GM12891 (cell line): ENCODE data around the gene UBE2L6.

Source experiments
- DNase-seq: peaks from one replicate; pipeline ENCODE4 v3.0.0; 2011; ENCODE audit warnings: low spot score; ENCODE audit not compliant: insufficient read length
- FAIRE-seq: peaks from 2 replicates; lab custom pipeline; 2011; peaks lifted over from hg19 to GRCh38; lab: Jason Lieb, UNC
- PAX5 ChIP-seq: IDR thresholded peaks from 2 replicates; pipeline ENCODE4 v1.6.1; 2011; ENCODE audit warnings: low read length, moderate library complexity, mild to moderate bottlenecking; ENCODE audit not compliant: insufficient read depth, severe bottlenecking
- POLR2A ChIP-seq: IDR thresholded peaks from 2 replicates; pipeline ENCODE4 v1.6.1; 2011; ENCODE audit warnings: low read depth, low read length, control low read depth
- POLR2AphosphoS5 ChIP-seq: IDR thresholded peaks from 2 replicates; pipeline ENCODE4 v1.6.1; 2011; ENCODE audit warnings: low read depth, low read length, control low read depth
- POU2F2 ChIP-seq: IDR thresholded peaks from 2 replicates; pipeline ENCODE4 v1.6.1; 2011; ENCODE audit warnings: low read depth, mild to moderate bottlenecking, control low read depth, low read length, moderate library complexity
- SPI1 ChIP-seq: IDR thresholded peaks from 2 replicates; pipeline ENCODE4 v1.6.1; 2011; ENCODE audit warnings: low read depth, low read length, control low read depth
- TAF1 ChIP-seq: IDR thresholded peaks from 2 replicates; pipeline ENCODE4 v1.6.1; 2011; ENCODE audit warnings: low read depth, low read length, control low read depth

Gene UBE2L6

GRCh38 chr11:57598831-57599155 lies 31.3 kb upstream of the UBE2L6 start:
- TF ChIP-seq PAX5 (no peak), POLR2AphosphoS5 (no peak), POLR2A (no peak), SPI1 (no peak), TAF1 (no peak)
- FAIRE-seq (no peak), DNase-seq (no peak)

- FAIRE-seq (no peak), DNase-seq (no peak)
- TF ChIP-seq POU2F2 (no peak), POLR2A (no peak), TAF1 (no peak), PAX5 (no peak), POLR2AphosphoS5 (no peak), SPI1 (no peak)
Observed at GRCh38 chr11:57597916-57598830, 30.7 kb upstream of the UBE2L6 start.

GRCh38 chr11:57597461-57597915 lies 30.0 kb upstream of the UBE2L6 start, which contains the start of gene SERPING1:
Gene SERPING1, plus strand, starts transcription at chr11:57597685. Its CDS starts 586 bp downstream, at chr11:57598271.
- FAIRE-seq: no peak
- no peak for DNase-seq
- TF ChIP-seq SPI1: no peak
- no peak for TF ChIP-seq POLR2A
- TF ChIP-seq POLR2AphosphoS5: no peak
- no peak for TF ChIP-seq TAF1
- TF ChIP-seq PAX5: no peak
- TF ChIP-seq POU2F2: no peak

DNA sequence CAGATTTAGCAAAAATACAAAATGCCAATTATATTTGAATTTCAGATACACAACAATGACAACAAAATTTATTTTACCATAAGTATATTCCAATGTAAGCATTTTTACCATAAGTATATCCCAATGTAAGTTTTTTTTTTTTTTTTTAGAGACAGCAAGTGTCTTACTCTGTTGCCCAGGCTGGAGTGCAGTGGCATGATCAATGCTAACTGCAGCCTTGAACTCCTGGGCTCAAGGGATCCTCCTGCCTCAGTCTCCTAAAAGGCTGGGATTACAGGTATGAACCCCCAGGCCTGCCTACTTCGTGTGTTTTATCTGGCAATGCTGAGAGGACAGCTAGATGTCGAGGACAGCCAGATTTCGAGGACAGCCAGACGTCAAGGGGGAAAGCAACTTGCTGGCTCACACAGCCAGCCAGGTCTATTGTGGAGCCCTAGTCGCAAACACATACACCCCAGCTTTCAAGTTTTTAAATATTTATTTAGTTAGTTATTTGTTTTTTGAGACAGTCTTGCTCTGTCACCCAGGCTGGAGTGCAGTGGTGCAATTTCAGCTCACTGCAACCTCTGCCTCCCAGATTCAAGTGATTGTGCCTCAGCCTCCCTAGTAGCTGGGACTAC lies 28.9 kb upstream of the UBE2L6 start:
- FAIRE-seq: no peak

DNA sequence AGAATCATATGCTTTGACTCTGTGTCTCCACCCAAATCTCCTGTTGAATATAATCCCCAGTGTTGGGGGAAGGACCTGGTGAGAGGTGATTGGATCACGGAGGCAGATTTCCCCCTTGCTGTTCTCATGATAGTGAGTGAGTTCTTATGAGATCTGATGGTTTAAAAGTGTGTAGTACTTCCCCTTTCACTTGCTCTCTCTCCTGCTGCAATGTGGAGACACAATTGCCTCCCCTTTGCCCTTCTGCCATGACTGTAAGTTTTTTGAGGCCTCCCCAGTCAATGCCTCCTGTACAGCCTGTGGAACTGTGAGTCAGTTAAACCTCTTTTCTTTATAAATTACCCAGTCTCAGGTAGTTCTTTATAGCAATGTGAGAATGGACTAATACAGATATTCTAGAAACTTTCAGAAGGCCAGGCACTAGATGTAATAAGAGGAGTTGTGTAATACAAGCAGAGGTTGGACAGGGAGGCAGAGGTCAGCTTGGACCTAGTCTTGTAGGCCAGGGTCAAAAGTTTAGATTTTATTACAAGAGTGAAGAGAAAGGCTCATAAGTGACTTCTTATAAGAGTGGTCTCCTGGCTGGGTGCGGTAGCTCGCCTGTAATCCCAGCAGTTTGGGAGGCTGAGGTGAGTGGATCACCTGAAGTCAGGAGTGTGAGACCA lies 20.7 kb upstream of the UBE2L6 start:
- TF ChIP-seq SPI1: 0 out of 2 replicates have a peak, but pooled peaks have one; percentile 16
- TF ChIP-seq TAF1: no peak
- FAIRE-seq (no peak), DNase-seq (no peak)

More for the DNA sequence above, 28.9 kb upstream of the UBE2L6 start:
- DNase-seq: no peak
- TF ChIP-seq SPI1: no peak
- no peak for TF ChIP-seq POLR2A
- TF ChIP-seq TAF1: no peak
- no peak for TF ChIP-seq POU2F2
- TF ChIP-seq POLR2AphosphoS5: no peak
- TF ChIP-seq PAX5: no peak

- no peak for DNase-seq
- FAIRE-seq: no peak
- no peak for TF ChIP-seq TAF1
- no peak for TF ChIP-seq PAX5
- no peak for TF ChIP-seq POLR2A
- no peak for TF ChIP-seq POLR2AphosphoS5
- TF ChIP-seq SPI1: no peak
- TF ChIP-seq POU2F2: no peak
Observed at GRCh38 chr11:57586711-57587245, 19.3 kb upstream of the UBE2L6 start.

- TF ChIP-seq SPI1: no peak
- no peak for TF ChIP-seq TAF1
- TF ChIP-seq POLR2A: no peak
- no peak for TF ChIP-seq POLR2AphosphoS5
- no peak for TF ChIP-seq PAX5
- no peak for TF ChIP-seq POU2F2
- no peak for DNase-seq
- FAIRE-seq: peak; percentile 43
Observed at GRCh38 chr11:57585301-57585700, 17.8 kb upstream of the UBE2L6 start.

DNA sequence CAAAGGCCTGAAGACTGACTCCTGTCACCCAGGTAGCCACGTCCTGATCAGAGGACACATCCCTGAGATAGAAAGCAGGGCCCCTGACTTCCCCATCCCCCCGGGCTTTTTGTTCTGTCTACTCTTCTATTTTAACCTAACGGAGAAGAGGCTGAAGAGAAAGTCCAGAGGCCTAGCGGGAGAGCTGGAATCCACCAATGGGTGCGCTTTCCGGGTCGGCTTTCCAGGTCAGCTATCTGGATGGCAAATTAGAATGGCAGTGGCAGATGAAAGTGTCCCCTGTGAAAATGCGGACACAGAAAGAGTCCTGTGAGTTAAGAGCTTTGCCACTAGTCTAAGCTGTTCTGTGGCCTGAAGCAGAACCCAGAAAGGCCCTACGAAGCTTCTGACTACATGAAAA lies 16.9 kb upstream of the UBE2L6 start:
- TF ChIP-seq SPI1: no peak
- no peak for TF ChIP-seq PAX5
- TF ChIP-seq TAF1: no peak
- no peak for TF ChIP-seq POU2F2
- TF ChIP-seq POLR2AphosphoS5: no peak
- TF ChIP-seq POLR2A: no peak
- FAIRE-seq (no peak), DNase-seq (no peak)

- no peak for DNase-seq
- no peak for TF ChIP-seq SPI1
- TF ChIP-seq POU2F2: no peak
- TF ChIP-seq POLR2AphosphoS5: no peak
- TF ChIP-seq TAF1: no peak
- TF ChIP-seq PAX5: no peak
- TF ChIP-seq POLR2A: no peak
- FAIRE-seq: no peak
Observed at GRCh38 chr11:57574061-57574460, 6.6 kb upstream of the UBE2L6 start.
